Measurements from ENCODE around the gene MAP4K4.

GRCh38 chr2:101844055-101844635, 146.6 kb downstream of the MAP4K4 start:
- TF ChIP-seq CTCF (IDR thresholded peaks at IDR 0.05): no peak
- no peak for TF ChIP-seq POLR2A (IDR thresholded peaks at IDR 0.05)
- TF ChIP-seq POLR2AphosphoS5 (IDR thresholded peaks at IDR 0.05): no peak

Measured in suprapubic skin (tissue), 4 donors.